CD4-positive, alpha-beta T cell (primary cell): ENCODE results near the gene PIK3CD. TPM values are rescaled to one million over a fixed set of nuclear protein-coding genes. Genes with fewer than 3 reads are reported as not detected.

Source experiments
- ATAC-seq: fragments of 200-7000 bp; cut with Tn5 transposase; one replicate; pipeline ENCODE4 v1.10.0; 2022; ENCODE audit warnings: mild to moderate bottlenecking; ENCODE audit not compliant: poor library complexity
- CTCF ChIA-PET: fragments of 350-600 bp; sonication (Branson Sonifier 250); formaldehyde crosslinking; loops from one replicate; lab custom pipeline; 2021; ENCODE audit warnings: antibody characterized with exemption, inconsistent platforms; lab: Charles Lee
- POLR2A ChIA-PET: fragments of 350-600 bp; sonication (Branson Sonifier 250); formaldehyde crosslinking; loops from one replicate; lab custom pipeline; 2021; ENCODE audit warnings: antibody characterized with exemption, inconsistent platforms; lab: Charles Lee
- DNase-seq, 14 experiments: peaks; one replicate each; pipeline ENCODE4 v3.0.0-alpha.2; 2013 to 2020; ENCODE audit warnings: mixed read lengths in 2 of 14
- H3K27ac ChIP-seq, 2 donors: one replicate each; pipeline versions ENCODE4 v1.5.1 to v1.7.0; 2013; ENCODE audit warnings: low read length in 2 of 2, low read depth in 1 of 2, mild to moderate bottlenecking in 1 of 2
- H3K27me3 ChIP-seq, 2 experiments: 1 replicate in 1 of 2; 2 replicates in 1 of 2; pipeline versions ENCODE4 v1.6.1 to v1.7.0; 2013; ENCODE audit warnings: low read length in 2 of 2, control low read depth in 1 of 2, mild to moderate bottlenecking in 1 of 2, moderate library complexity in 1 of 2; ENCODE audit not compliant: insufficient read depth in 2 of 2, control insufficient read depth in 1 of 2
- H3K36me3 ChIP-seq: one replicate; pipeline ENCODE4 v1.6.1; 2013; ENCODE audit warnings: low read length, control low read depth; ENCODE audit not compliant: insufficient read depth
- H3K4me1 ChIP-seq: one replicate; pipeline ENCODE4 v1.6.1; 2013; ENCODE audit warnings: low read length, control low read depth; ENCODE audit not compliant: insufficient read depth
- H3K4me3 ChIP-seq: one replicate; pipeline ENCODE4 v1.5.1; 2013; ENCODE audit warnings: mild to moderate bottlenecking, low read length, moderate library complexity
- H3K9me3 ChIP-seq, 2 experiments: 1 replicate in 1 of 2; 2 replicates in 1 of 2; pipeline versions ENCODE4 v1.6.1 to v1.7.0; 2013; ENCODE audit warnings: low read length in 2 of 2, mild to moderate bottlenecking in 2 of 2, control low read depth in 1 of 2, moderate library complexity in 1 of 2; ENCODE audit not compliant: control insufficient read depth in 1 of 2, insufficient read depth in 1 of 2
- H3K27ac Mint-ChIP-seq: one replicate; pipeline ENCODE4 v1.8.0; 2020; ENCODE audit warnings: mixed read lengths
- H3K27me3 Mint-ChIP-seq: one replicate; pipeline ENCODE4 v1.8.0; 2021; ENCODE audit warnings: mixed read lengths
- H3K36me3 Mint-ChIP-seq: one replicate; pipeline ENCODE4 v1.8.0; 2021; ENCODE audit warnings: low read depth, mixed read lengths
- H3K4me1 Mint-ChIP-seq: one replicate; pipeline ENCODE4 v1.8.0; 2021; ENCODE audit warnings: low read depth, mixed read lengths
- H3K4me3 Mint-ChIP-seq: one replicate; pipeline ENCODE4 v1.8.0; 2020; ENCODE audit warnings: mild to moderate bottlenecking, mixed read lengths
- H3K9me3 Mint-ChIP-seq: one replicate; pipeline ENCODE4 v1.8.0; 2020; ENCODE audit warnings: mixed read lengths
- CTCF ChIP-seq: fragments of 200-600 bp; IDR thresholded peaks from one replicate; pipeline ENCODE4 v1.8.0; 2022; ENCODE audit warnings: antibody characterized with exemption, mild to moderate bottlenecking
- intact Hi-C, 2 experiments: fragments of 100-400 bp; cut with DNase I in 1 of 2; cut with micrococcal nuclease in 1 of 2; formaldehyde crosslinking; loops; one replicate each; pipeline versions ENCODE4 v1.15.1 to v1.9.0; 2023 to 2025; cut with DNase I, micrococcal nuclease
- total RNA-seq, 174 experiments: library from RNA in 2 of 174; stranded (reverse) in 2 of 174; gene quantifications; one replicate each; pipeline ENCODE4 v1.2.3 and lab custom pipeline; 2021 to 2026

Gene PIK3CD
- total RNA-seq, 2 experiments from 2014 or later: 202 to 213 TPM

- intact Hi-C loops: loop anchor here (2.0 to 5.0 kb wide), 4 partner anchors 27 to 89 kb away; partner anchors contain the start of gene PIK3CD (in 1 of the 2)
- H3K27me3 ChIP-seq: no peaks in the 10 kb centered on the region
- peaks cover 87% of the 10 kb centered on the region for H3K36me3 ChIP-seq
- Mint-ChIP-seq H3K4me3 (peak overlapping the region; percentile 88), H3K36me3 (peaks cover 79% of the 10 kb centered on the region), H3K4me1 (peaks cover 52% of the 10 kb centered on the region), H3K27me3 (no peaks in the 10 kb centered on the region), H3K9me3 (no peaks in the 10 kb centered on the region), H3K27ac (peak overlapping the region; percentile 96)
- no peaks in the 10 kb centered on the region for H3K9me3 ChIP-seq
- POLR2A ChIA-PET: interaction anchor here (0.6 to 11.0 kb wide), 10 partner anchors 12 to 87 kb away, joined by 3 to 228 read pairs (median 16); partner anchors contain the start of gene PIK3CD
- CTCF ChIA-PET: interaction anchor here (1.2 to 4.1 kb wide), 5 partner anchors 10 to 100 kb away, joined by 3 to 51 read pairs (median 5); partner anchors contain the start of gene PIK3CD
- ATAC-seq: peak; percentile 21
- H3K4me1 ChIP-seq: peaks cover 94% of the 10 kb centered on the region
- peak in 13 of 14 experiments; percentile 48 to 84 (median 64) for DNase-seq
- no peak for TF ChIP-seq CTCF
- H3K27ac ChIP-seq: peak overlapping the region; percentile 63 to 89
- H3K4me3 ChIP-seq: peak overlapping the region; percentile 91
Measured at GRCh38 chr1:9715536-9716226, 64.2 kb downstream of the PIK3CD start.

GRCh38 chr1:9716404-9717192, 65.1 kb downstream of the PIK3CD start:
- no peaks in the 10 kb centered on the region for H3K27me3 Mint-ChIP-seq
- H3K27me3 ChIP-seq: no peaks in the 10 kb centered on the region
- peaks cover 52% of the 10 kb centered on the region for H3K4me1 Mint-ChIP-seq
- peak in 3 of 14 experiments; percentile 40 to 50 (median 45) for DNase-seq
- peaks cover 75% of the 10 kb centered on the region for H3K36me3 Mint-ChIP-seq
- H3K36me3 ChIP-seq: peaks cover 88% of the 10 kb centered on the region
- ChIA-PET CTCF (interaction anchor here (1.2 to 4.1 kb wide), 5 partner anchors 10 to 101 kb away, joined by 3 to 51 read pairs (median 5); partner anchors contain the start of gene PIK3CD), POLR2A (interaction anchor here (0.7 to 11.0 kb wide), 20 partner anchors 11 to 194 kb away, joined by 3 to 228 read pairs (median 7); partner anchors contain the start of genes CTNNBIP1 and PIK3CD)
- no peak for TF ChIP-seq CTCF
- no peaks in the 10 kb centered on the region for H3K9me3 Mint-ChIP-seq
- peak overlapping the region; percentile 88 for H3K4me3 Mint-ChIP-seq
- H3K4me3 ChIP-seq: peak overlapping the region; percentile 91
- H3K4me1 ChIP-seq: peaks cover 99% of the 10 kb centered on the region
- ATAC-seq: no peak
- peak overlapping the region; percentile 96 for H3K27ac Mint-ChIP-seq
- no peaks in the 10 kb centered on the region for H3K9me3 ChIP-seq
- intact Hi-C loops: loop anchor here (1.0 to 5.0 kb wide), 6 partner anchors 12 to 90 kb away; partner anchors contain the start of gene PIK3CD (in 1 of the 2)
- H3K27ac ChIP-seq: peak overlapping the region; percentile 63 to 89
